ENCODE results near the gene LCA5. TPM values are rescaled to one million over a fixed set of nuclear protein-coding genes. Genes with fewer than 3 reads are reported as not detected.

The LCA5 gene
- total and polyA plus RNA-seq, 8 donors: 1.3 to 7.9 (median 2.6) TPM

DNA sequence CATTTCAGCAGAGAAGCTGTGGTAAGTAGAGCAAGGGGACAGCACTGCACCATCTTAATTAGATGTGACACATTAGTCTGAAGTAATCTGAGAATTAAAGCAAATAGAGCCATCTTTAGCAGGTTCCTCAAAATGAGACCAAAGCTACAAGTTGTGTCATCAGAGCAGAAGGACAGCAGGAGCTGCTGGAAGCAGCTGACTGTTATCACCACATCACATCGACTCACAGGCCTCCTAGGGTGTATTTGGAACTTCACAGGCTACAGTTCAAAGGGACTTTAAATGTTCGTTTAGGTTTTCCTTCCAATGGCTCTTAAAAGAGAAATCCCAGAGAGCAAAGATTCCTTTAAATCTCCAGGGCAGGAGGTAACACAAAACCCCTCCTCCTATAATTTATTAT is 69.5 kb downstream of the LCA5 start:
- WGBS, 2 donors: 2 to 5% methylated on average over 2 of the region's 2 CpGs
- Histone ChIP-seq H3K27me3 (no peaks in the 10 kb centered on the region), H3K27ac (no peak overlapping the region), H3K36me3 (no peaks in the 10 kb centered on the region), H3K4me3 (no peak overlapping the region), H3K4me1 (peaks cover 0 to 3% (median 3%) of the 10 kb centered on the region in 3 donors), H3K9me3 (no peaks in the 10 kb centered on the region)
- intact Hi-C loops (cut with DNase I): no loop called here
- DNase-seq (no peak), ATAC-seq (peak in 2 of 4 donors; percentile 23 to 30), FAIRE-seq (no peak)
- TF ChIP-seq, protein P1, sequence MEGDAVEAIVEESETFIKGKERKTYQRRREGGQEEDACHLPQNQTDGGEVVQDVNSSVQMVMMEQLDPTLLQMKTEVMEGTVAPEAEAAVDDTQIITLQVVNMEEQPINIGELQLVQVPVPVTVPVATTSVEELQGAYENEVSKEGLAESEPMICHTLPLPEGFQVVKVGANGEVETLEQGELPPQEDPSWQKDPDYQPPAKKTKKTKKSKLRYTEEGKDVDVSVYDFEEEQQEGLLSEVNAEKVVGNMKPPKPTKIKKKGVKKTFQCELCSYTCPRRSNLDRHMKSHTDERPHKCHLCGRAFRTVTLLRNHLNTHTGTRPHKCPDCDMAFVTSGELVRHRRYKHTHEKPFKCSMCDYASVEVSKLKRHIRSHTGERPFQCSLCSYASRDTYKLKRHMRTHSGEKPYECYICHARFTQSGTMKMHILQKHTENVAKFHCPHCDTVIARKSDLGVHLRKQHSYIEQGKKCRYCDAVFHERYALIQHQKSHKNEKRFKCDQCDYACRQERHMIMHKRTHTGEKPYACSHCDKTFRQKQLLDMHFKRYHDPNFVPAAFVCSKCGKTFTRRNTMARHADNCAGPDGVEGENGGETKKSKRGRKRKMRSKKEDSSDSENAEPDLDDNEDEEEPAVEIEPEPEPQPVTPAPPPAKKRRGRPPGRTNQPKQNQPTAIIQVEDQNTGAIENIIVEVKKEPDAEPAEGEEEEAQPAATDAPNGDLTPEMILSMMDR (IDR thresholded peaks at IDR 0.05): no peak

DNA sequence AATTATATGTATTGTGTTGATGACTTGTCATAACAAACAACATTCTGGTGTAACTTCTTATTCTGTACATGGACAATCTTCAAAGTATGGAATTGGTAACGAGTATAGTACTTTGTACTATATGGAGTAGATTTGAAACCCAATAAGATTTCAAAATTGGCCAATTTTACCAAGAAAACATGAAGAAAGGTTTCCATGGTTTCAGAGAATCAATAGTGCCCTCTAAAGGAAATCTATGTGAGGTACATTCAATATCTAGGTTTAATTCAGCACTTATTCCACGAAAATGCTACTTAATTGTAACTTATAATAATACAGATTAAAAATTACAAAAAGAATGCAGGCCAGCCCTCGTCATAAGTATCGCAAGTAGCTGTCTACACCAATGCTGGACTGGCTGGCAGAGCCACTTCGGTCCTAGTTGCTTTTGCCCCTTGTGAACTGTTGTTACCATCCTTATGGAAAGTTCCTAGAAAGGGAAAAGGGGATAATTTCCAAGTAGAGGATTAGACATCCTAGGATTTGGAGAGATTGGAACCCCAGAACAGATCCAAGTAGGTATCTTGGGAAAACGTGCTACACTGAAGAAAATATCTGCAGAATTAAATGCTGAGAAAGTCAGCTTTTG is 70.9 kb downstream of the LCA5 start:
- H3K4me3 ChIP-seq: no peak overlapping the region
- 23 to 25% methylated on average over 6 of the region's 6 CpGs for WGBS, 2 donors
- DNase-seq (no peak), ATAC-seq (peak in 3 of 4 donors; percentile 50 to 63 (median 59)), FAIRE-seq (no peak)
- H3K27me3 ChIP-seq: no peaks in the 10 kb centered on the region
- TF ChIP-seq, protein P1 (IDR thresholded peaks at IDR 0.05): peak in 3 of 4 donors; percentile 22 to 35 (median 23)
- peaks cover 0 to 3% (median 3%) of the 10 kb centered on the region in 3 donors for H3K4me1 ChIP-seq
- intact Hi-C loops (cut with DNase I): no loop called here
- no peaks in the 10 kb centered on the region for H3K36me3 ChIP-seq
- no peaks in the 10 kb centered on the region for H3K9me3 ChIP-seq
- no peak overlapping the region for H3K27ac ChIP-seq

DNA sequence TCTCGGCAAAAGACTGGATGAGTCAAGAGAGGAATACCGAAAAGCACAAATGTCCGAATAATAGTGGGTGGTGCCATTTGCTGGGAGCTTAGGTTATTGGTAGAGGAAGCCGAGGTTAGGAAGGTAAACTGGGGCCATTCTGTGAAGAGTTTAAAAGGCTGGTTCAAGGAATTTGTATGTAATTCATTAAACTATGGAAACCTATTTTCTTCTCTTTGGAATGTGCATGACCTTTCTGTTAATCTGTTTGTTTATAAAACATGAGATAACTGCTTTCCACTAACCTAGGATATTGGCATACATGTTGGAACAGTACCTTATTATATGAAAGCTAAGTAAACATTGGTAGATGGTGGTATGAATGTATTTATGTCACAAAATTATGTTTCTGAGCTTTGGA is 71.8 kb downstream of the LCA5 start:
- Histone ChIP-seq H3K4me3 (no peak overlapping the region), H3K36me3 (no peaks in the 10 kb centered on the region), H3K27me3 (no peaks in the 10 kb centered on the region), H3K9me3 (no peaks in the 10 kb centered on the region), H3K27ac (peak overlapping the region in 1 of 4 donors; percentile 10), H3K4me1 (peaks cover 0 to 3% (median 3%) of the 10 kb centered on the region in 3 donors)
- TF ChIP-seq, protein P1 (IDR thresholded peaks at IDR 0.05): no peak
- 56 to 71% methylated on average over 4 of the region's 4 CpGs for WGBS, 2 donors
- intact Hi-C loops (cut with DNase I): no loop called here
- peak in 2 of 4 donors; percentile 23 to 38 for ATAC-seq
- no peak for DNase-seq
- FAIRE-seq: no peak

DNA sequence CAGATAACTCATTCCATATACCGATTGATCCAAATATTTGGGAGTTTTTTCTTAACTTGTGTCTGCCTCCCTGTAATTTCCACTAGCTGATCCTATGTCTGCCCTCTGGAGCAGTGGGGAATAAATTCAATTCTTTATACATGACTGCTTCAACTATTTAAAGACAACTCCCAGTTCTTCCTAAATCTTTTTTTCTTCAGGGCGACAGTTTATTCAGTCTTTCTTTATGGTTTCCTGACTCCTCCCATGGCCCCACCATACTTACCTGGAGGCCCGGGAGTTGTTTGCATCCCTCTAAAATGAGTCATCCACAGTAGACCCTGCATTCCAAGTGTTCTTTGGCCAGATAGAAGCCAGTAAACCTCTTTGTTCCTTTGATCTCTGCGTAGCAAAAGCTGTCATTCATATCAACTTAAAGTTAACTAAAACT is 73.6 kb downstream of the LCA5 start:
- DNase-seq (no peak), ATAC-seq (no peak), FAIRE-seq (no peak)

More for the DNA sequence above, 73.6 kb downstream of the LCA5 start:
- Histone ChIP-seq H3K27ac (peak overlapping the region in 2 of 4 donors; percentile 22 to 26), H3K4me3 (no peak overlapping the region), H3K4me1 (peaks cover 0 to 3% (median 3%) of the 10 kb centered on the region in 3 donors), H3K36me3 (no peaks in the 10 kb centered on the region), H3K27me3 (no peaks in the 10 kb centered on the region), H3K9me3 (no peaks in the 10 kb centered on the region)
- WGBS, 2 donors: 61 to 67% methylated on average over 4 of the region's 4 CpGs
- TF ChIP-seq, protein P1 (IDR thresholded peaks at IDR 0.05): no peak
- intact Hi-C loops (cut with DNase I): no loop called here

Data from pancreas (tissue), 10 donors.